Large intestine (tissue), 3 donors: ENCODE results near the gene ABAT. TPM values are rescaled to one million over a fixed set of nuclear protein-coding genes. Genes with fewer than 3 reads are reported as not detected.

Experiments used
- DNase-seq, 2 donors: peaks; one replicate each; pipeline versions ENCODE4 v3.0.0 to v3.0.0-alpha.2; 2013
- H3K27ac ChIP-seq: one replicate; pipeline ENCODE4 v1.5.1; 2013; ENCODE audit warnings: low read length
- H3K27me3 ChIP-seq: 2 replicates; pipeline ENCODE4 v1.6.1; 2013; ENCODE audit warnings: low read length; ENCODE audit not compliant: control insufficient read depth, insufficient read depth
- H3K36me3 ChIP-seq: 2 replicates; pipeline ENCODE4 v1.6.1; 2013; ENCODE audit warnings: low read length; ENCODE audit not compliant: control insufficient read depth, insufficient read depth
- H3K4me1 ChIP-seq: one replicate; pipeline ENCODE4 v1.6.1; 2013; ENCODE audit warnings: low read length; ENCODE audit not compliant: control insufficient read depth, insufficient read depth
- H3K4me3 ChIP-seq: one replicate; pipeline ENCODE4 v1.5.1; 2013; ENCODE audit warnings: low read length
- H3K9me3 ChIP-seq: one replicate; pipeline ENCODE4 v1.6.1; 2013; ENCODE audit warnings: mild to moderate bottlenecking, low read depth, low read length, moderate library complexity; ENCODE audit not compliant: control insufficient read depth
- WGBS: methylation state at CpG from one replicate; pipeline ENCODE4 v1.1.5; 2013; ENCODE audit warnings: low lambda C conversion rate; ENCODE audit not compliant: insufficient coverage; 5-methylcytosine and 5-hydroxymethylcytosine counted together
- polyA plus RNA-seq: library from polyadenylated mRNA; unstranded; fragments of 120-200 nt; gene quantifications from one replicate; pipeline ENCODE4 v1.2.1, GENCODE V29; 2013

The ABAT gene
- polyA plus RNA-seq, 1 donor = 55.7 TPM

DNA sequence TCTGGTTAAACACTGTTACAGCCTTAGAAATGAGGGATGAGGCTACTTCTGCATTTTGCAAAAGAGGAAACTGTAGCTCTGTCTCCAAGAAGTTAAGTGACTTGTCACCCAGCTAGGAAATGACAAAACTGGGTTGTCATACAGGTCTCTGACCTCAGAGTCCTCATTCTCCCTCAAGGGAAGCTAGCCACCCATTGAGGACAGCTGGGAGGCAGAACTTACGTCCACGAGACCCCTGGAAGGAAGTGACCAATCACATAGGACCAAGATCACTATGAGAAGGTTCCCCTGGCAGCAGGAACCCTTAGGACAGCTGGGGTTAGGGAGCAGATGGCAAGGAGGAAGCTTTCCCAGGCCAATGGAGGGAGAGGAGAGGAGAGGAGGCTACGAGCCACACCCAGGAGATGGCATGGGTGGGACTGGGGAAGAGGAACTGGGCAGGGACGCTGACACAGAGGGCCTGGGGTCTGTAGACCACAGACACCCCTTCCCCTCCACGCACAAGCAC, 41.7 kb upstream of the ABAT start:
- H3K27ac ChIP-seq = no peak overlapping the region
- H3K36me3 ChIP-seq = peaks cover 90% of the 10 kb centered on the region

DNA sequence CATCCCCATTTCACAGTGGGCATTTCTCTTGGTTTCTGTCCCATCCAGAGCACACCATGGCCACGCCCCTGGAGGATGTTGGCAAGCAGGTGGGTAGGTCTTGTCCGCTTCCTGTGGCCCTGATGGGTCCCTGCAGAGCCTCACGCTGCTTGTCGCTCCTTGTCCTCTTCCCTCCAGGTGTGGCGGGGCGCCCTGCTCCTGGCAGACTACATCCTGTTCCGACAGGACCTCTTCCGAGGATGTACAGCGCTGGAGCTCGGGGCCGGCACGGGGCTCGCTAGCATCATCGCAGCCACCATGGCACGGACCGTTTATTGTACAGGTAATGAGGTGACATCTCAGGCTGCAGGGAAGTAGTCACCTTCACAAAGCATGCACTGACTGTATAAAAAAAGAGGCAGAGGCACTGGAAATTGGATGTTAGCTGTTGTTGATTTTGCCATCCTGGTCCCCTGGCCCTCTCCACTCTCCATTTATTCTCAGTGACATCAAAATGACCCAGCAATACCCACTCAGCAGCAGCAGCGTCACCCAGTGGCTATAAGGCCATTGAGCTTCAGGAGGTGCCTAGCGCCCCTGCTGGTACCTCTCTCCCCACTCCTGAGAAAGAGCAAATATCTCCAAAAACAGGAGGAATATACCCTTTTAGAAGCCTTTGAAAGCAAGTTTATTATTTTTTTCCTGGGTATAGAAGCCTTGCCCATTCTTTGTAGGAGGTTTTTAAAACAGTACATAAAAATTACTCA, 39.3 kb upstream of the ABAT start:
- DNase-seq = no peak
- Histone ChIP-seq H3K4me3 (no peak overlapping the region), H3K27ac (no peak overlapping the region), H3K36me3 (peaks cover 88% of the 10 kb centered on the region), H3K27me3 (no peaks in the 10 kb centered on the region), H3K9me3 (no peaks in the 10 kb centered on the region), H3K4me1 (no peaks in the 10 kb centered on the region)
- no CpG with 5 or more reads among the region's 18 CpGs for WGBS

More for the DNA sequence above, 41.7 kb upstream of the ABAT start:
- Histone ChIP-seq H3K4me1 (no peaks in the 10 kb centered on the region), H3K4me3 (no peak overlapping the region), H3K27me3 (no peaks in the 10 kb centered on the region), H3K9me3 (no peaks in the 10 kb centered on the region)
- no CpG with 5 or more reads among the region's 5 CpGs for WGBS
- peak in 1 of 2 donors; percentile 16 for DNase-seq

DNA sequence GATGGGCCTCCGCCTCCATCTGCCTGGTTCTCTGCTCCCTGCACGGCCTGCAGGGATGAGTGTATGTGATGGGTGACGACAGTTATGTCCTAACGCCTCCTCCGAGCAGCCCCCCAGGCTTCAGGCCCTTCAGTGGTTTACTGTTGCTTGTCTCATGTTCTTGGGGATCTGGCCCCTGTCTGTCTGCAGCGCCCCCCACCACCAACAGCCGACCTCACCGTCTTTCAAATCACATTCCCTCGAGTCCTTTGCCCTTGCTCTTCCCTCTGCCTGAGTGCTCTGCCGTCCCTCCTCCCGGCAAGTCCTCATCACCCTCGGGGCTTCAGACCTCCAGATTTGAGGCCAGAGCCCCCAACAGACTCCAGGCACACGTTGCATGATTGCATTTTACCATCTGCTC, 34.7 kb upstream of the ABAT start:
- no peak overlapping the region for H3K27ac ChIP-seq
- H3K9me3 ChIP-seq = no peaks in the 10 kb centered on the region
- WGBS = 100% methylated on average over 2 of the region's 13 CpGs
- no peaks in the 10 kb centered on the region for H3K27me3 ChIP-seq
- H3K4me3 ChIP-seq = no peak overlapping the region
- no peak for DNase-seq
- H3K4me1 ChIP-seq = no peaks in the 10 kb centered on the region
- H3K36me3 ChIP-seq = peaks cover 87% of the 10 kb centered on the region

DNA sequence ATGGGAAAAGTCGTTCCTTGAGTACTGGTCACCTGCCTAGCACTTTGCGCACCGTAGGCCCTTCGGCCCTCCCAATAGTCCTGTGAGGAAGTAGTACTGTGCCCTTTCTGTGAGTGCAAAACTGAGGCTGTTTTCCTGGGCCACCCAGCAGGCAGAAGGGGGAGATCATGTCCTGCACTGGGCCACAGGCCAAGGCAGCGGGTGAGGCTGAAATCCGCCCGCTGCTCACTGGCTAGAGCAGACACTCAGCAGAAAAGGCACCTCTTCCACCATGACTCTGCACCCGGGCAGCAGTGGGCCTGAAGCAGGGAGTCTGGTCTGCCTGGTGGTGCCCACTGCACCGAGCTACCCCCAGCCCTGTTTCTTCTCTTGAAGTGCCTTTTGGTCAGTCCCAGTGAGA, 32.7 kb upstream of the ABAT start:
- Histone ChIP-seq H3K4me1 (no peaks in the 10 kb centered on the region), H3K27ac (no peak overlapping the region), H3K4me3 (no peak overlapping the region), H3K9me3 (no peaks in the 10 kb centered on the region), H3K27me3 (no peaks in the 10 kb centered on the region), H3K36me3 (peaks cover 89% of the 10 kb centered on the region)
- no peak for DNase-seq
- no CpG with 5 or more reads among the region's 9 CpGs for WGBS

DNA sequence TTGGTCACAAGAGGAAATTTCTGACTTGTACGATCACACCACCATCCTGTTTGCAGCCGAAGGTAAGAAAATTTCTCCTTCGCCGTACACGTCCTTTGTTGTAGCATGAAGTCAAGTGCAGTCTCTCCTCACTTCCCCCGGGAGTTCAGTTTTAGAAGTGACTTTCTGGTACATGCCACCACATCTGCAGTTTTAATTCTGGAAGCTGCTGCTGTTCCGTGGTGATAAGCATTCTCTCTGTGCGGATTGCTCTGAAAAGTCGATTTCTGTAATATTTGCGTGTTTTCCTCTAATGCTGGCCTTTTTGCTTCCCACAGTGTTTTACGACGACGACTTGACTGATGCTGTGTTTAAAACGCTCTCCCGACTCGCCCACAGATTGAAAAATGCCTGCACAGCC, 32.3 kb upstream of the ABAT start:
- Histone ChIP-seq H3K27ac (no peak overlapping the region), H3K4me1 (no peaks in the 10 kb centered on the region), H3K36me3 (peaks cover 89% of the 10 kb centered on the region), H3K9me3 (no peaks in the 10 kb centered on the region), H3K4me3 (no peak overlapping the region), H3K27me3 (no peaks in the 10 kb centered on the region)
- WGBS = no CpG with 5 or more reads among the region's 16 CpGs
- no peak for DNase-seq

DNA sequence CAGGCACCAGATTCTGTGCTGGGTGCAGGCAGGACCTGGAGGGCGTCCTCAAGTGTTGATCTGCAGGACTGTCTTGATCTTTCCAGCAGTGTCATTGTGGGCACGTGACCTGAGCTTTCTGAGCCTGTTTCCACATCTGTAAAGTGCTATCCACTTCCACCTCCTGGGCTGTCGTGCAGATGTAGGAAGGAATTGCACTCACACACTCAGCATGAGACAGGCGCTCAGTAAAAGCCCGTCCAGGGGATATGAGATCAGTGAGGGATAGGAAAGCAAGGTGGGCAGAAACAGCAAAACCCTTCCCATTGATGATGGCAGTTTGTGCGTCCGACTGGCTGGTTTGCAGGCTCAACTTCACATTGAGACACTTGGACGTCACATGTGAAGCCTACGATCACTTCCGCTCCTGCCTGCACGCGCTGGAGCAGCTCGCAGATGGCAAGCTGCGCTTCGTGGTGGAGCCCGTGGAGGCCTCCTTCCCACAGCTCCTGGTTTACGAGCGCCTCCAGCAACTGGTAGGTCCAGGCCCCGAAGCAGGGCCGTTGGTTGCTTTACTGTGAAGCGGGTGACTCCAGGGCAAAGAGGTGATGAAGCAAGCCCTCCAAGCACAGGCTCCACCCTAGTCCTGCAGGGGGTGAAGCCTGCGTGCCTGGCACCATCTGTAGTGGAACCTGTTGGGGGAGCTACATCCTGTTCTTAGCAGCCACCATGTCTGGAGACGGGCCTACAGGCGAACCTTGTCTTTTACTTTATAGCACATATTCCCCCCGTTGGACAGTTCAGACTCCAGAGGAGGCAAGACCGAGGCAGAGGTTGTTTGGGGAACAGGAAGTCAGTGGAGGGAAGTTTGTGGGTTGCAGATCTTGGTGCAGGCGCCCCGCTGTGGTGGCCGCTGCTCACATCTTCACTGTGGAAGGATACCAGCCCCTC, 29.9 kb upstream of the ABAT start:
- H3K4me3 ChIP-seq = no peak overlapping the region
- H3K9me3 ChIP-seq = no peaks in the 10 kb centered on the region
- no peak for DNase-seq
- no CpG with 5 or more reads among the region's 29 CpGs for WGBS
- H3K27me3 ChIP-seq = no peaks in the 10 kb centered on the region
- H3K27ac ChIP-seq = no peak overlapping the region
- H3K4me1 ChIP-seq = no peaks in the 10 kb centered on the region
- H3K36me3 ChIP-seq = peaks cover 83% of the 10 kb centered on the region

DNA sequence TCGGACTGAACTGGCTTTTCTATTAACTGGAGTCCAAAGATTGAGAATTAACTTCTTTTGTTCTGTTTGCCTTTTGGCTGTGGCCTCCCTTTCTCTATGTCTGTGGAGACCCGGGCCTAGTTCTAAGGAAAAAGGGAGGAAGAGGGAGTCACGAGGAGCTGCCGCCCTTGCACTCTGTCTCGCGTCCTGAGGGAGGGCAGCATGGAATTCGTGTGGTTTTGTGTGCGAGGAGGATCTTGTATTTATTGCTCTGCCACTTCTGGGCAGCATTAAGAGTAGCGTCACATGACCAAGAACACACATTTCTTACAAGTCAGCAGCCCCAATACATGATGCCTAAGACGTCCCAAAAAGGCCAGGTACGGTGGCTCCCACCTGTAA, 29.3 kb upstream of the ABAT start:
- H3K4me1 ChIP-seq = no peaks in the 10 kb centered on the region
- H3K27me3 ChIP-seq = no peaks in the 10 kb centered on the region
- peaks cover 76% of the 10 kb centered on the region for H3K36me3 ChIP-seq
- no peak overlapping the region for H3K4me3 ChIP-seq
- no peak for DNase-seq
- WGBS = no CpG with 5 or more reads among the region's 11 CpGs
- H3K9me3 ChIP-seq = no peaks in the 10 kb centered on the region
- no peak overlapping the region for H3K27ac ChIP-seq

DNA sequence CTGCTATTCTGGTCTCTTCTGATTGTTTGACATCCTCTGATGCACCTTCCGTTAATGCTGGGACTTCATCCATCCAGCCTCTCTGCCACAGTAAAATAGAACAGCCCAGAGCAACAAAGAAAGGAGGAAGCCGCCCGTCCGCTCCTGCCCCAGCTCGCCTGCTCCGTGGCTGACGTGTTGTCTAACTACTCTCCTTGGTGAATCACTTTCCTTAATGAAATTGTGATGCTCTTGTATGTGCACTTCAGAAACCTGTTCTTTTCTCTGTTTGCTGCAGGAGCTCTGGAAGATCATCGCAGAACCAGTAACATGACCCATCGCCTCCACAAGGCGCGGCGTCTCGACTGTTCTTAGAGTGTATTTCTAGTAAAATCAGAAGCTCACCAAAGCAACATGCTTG, 28.6 kb upstream of the ABAT start:
- H3K27me3 ChIP-seq = no peaks in the 10 kb centered on the region
- WGBS = no CpG with 5 or more reads among the region's 13 CpGs
- H3K36me3 ChIP-seq = peaks cover 74% of the 10 kb centered on the region
- no peak overlapping the region for H3K27ac ChIP-seq
- no peaks in the 10 kb centered on the region for H3K9me3 ChIP-seq
- DNase-seq = no peak
- H3K4me3 ChIP-seq = no peak overlapping the region
- no peaks in the 10 kb centered on the region for H3K4me1 ChIP-seq

DNA sequence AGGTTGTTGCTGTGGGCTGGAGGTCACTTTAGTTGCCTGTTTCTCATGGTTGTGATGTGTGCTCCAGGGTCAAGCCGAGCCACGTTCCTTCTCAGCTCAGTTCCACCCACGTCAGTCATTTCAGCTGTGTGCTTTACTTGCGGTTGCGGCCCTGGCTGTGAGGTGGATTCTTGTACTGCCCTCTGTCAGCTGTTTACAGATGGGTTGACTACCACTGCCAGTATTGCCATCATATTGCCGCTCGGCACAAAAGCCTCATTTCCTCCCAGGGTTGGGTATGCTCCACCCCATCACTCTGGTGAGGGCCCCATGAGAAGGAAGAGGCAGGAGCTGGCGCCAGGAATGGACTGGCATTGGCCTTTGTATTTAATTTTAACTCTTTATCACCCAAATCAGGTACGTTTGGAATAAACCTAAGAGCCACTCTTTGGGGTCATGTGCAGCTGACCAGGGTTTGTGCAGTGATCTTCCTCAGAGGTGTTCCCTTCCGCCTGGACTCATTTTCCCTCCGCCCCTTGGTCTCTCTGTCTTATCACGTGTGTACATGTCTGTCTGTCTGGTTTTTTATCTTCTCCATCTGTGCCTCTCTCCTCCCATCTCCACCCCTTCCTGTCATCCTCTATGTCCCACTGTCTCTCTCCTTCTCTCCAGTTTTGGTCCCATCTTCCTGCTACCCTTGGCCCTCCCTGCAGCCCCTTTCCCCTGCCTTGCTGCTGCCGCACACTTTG, 27.9 kb upstream of the ABAT start:
- no peaks in the 10 kb centered on the region for H3K9me3 ChIP-seq
- whole genome bisulfite sequencing = 92% methylated on average over 3 of the region's 13 CpGs
- H3K27me3 ChIP-seq = no peaks in the 10 kb centered on the region
- no peak overlapping the region for H3K4me3 ChIP-seq
- H3K36me3 ChIP-seq = peaks cover 68% of the 10 kb centered on the region
- no peak overlapping the region for H3K27ac ChIP-seq
- no peak for DNase-seq
- no peaks in the 10 kb centered on the region for H3K4me1 ChIP-seq

DNA sequence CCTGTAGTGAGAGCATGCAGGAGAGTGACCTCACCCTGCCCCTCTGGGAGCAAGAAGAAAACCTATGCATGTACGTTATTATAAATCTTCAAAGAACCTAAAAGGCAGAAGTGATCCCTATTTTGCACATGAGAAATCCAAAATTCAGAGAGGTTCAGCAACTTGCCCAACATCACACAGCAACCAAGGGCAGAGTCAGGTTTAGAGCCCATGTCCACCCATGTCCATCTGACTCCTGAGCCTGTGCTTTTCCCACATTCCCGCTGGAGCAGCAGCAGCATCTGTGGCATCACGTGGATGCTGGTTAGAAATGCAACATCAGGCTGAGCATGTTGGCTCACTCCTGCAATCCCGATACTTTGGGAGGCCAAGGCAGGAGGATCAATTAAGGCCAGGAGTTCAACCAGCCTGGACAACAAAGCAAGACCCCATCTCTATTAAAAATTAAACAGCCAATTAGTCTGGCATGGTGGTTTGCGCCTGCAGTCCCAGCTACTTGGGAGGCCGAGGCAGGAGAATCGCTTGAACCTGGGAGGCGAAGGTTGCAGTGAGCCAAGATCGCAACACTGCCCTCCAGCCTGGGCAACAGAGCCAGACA, 26.6 kb upstream of the ABAT start:
- no CpG with 5 or more reads among the region's 9 CpGs for WGBS
- no peak overlapping the region for H3K27ac ChIP-seq
- H3K4me3 ChIP-seq = no peak overlapping the region
- no peak for DNase-seq
- H3K27me3 ChIP-seq = no peaks in the 10 kb centered on the region
- no peaks in the 10 kb centered on the region for H3K9me3 ChIP-seq
- H3K36me3 ChIP-seq = peaks cover 55% of the 10 kb centered on the region
- H3K4me1 ChIP-seq = no peaks in the 10 kb centered on the region
